NCI-H2029 treated with DMSO at 0.1 percent for 48 hours (cell line): ENCODE results near the gene TAC4.
"Not testable (repeated sequence)": the region's sequence is repeated elsewhere in the genome, so short reads cannot be mapped to it uniquely, and the experiment has no call there.

Source experiments
- DNase-seq: peaks from one replicate; lab custom pipeline; 2025; lab: John Stamatoyannopoulos, UW

Gene TAC4

DNA sequence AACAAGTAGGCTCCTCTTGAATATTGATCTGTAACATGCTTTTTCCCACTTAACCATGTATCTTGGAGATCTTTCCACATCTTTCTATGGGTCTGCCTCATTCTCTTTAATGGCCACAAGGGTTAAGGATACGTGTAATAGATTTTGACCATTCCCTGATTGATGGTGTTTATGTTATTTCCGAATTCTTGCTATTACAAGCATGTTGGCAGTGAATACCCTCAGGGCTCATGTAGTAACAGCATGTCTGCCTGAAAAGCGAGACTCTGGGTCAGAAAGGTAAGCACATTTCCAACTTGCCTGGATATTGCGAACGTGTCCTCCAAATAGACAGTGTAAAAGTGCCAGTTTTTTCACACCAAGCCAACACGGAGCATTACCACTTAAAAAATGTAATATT, 5.0 kb downstream of the TAC4 start:
- DNase-seq = no peak

DNA sequence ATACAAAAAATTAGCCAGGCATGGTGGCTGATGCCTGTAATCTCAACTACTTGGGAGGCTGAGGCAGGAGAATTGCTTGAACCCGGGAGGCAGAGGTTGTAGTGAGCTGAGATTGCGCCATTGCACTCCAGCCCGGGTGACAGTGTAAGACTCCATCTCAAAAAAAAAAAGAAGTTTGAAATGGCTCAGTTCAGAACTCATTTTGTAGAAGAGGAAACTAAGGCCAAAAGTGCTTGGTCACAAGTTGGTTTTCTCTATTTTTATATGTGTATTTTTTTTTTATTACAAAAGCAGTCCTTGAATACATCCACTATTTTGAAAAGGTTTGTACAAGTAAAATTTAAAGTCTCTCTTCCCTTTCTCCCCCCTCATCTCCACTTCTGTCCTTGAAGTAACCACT, 5.5 kb downstream of the TAC4 start:
- DNase-seq = no peak

DNA sequence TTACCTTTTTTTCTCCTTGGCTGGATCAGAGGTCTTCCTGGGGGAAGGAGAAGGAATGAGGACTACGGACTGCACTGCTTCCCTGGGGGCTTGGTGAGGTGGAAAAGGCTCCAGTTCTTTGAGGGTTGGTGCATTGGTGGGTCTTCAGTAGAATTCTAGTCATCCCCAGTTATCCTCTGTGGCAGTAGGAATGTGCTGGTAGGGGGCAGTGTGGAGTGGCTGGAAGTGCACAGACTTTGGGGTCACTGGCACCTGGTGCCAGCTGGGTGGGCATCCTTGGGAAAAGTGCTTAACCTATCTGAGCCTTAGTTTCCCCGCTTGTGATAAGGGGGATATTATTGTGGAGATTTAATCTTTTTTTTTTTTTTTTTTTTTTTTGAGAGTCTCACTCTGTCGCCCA, 6.3 kb downstream of the TAC4 start:
- DNase-seq = no peak

DNA sequence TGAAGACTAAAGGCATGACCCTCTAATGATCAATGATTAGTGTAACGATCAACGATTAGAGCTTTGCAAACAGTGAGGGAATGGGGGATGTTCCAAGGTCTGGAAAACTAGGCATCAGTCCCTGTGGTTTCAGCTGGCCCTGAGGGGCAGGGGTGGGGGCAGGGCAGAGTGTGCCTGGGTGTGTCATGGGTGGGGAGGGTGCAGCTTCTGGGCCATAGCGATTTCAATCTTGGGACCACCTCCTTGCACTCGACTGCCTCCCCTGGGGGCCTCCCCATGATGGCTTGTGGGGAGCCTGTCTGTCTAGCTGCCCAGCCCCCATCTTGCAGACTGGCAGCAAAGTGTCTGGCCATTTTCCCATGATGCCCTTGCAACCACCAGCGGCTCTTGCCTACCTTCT, 8.4 kb downstream of the TAC4 start:
- no peak for DNase-seq

DNA sequence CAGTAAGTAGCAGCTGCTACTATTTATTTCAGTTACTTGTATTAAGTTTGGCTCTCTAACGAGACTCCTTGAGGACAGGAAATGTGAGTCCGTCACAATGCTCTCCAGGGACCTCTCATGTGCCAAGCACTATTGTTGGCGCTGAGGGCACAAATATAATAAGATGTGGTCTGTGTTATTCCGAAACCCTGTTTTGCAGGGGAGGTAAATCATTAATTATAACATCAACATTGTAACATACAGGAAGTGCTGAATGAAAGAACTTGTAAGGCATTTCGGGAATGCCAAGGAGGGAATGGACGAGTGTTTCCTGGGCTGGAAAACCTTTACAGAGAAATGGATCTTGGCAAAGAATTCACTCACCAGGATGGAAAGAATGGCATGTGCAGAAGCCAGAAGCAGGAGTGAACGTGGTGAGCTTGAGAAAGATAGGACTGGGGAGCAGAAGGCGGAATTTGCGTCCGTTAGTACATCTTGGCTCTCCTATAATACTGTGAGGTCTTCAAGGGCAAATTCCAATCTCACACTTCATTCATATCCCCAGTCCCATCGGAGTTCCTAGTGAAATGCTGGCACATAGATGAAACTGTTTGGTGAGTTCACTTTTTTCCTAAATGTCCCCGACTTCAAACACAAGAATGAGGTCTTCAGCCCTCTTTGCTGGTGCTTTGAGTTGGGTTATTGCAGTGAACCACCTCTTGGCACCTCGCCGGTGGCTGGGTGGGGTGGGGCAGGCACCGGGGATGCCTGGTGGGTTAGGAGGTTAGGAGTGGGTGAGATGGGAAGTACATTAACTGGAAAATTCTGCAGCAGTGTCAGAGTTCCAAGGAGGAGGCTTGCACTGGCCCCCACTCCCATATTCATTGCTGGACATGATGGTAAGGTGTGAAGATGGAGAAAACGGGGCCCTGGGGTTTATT, 11.5 kb downstream of the TAC4 start:
- no peak for DNase-seq

DNA sequence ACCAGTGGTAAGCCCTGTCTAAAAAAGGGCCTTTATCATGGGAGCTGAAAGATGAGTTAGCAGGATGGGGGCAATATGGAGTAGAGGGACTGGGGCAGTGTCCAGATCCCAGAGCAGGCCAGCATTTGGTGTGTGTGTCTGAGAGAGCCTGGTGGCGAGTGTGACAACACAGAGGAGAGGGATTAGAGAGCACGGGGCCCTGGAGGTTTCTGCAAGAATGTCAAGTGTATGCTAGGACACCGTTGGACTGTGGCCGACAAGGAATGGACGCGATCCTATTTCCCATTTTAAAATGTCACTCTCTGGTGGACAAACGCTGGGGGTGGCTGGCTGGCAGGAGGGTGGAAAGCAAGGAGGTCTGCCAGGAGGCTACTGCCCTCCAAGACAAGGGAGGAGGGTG, 12.4 kb downstream of the TAC4 start:
- DNase-seq = no peak

DNA sequence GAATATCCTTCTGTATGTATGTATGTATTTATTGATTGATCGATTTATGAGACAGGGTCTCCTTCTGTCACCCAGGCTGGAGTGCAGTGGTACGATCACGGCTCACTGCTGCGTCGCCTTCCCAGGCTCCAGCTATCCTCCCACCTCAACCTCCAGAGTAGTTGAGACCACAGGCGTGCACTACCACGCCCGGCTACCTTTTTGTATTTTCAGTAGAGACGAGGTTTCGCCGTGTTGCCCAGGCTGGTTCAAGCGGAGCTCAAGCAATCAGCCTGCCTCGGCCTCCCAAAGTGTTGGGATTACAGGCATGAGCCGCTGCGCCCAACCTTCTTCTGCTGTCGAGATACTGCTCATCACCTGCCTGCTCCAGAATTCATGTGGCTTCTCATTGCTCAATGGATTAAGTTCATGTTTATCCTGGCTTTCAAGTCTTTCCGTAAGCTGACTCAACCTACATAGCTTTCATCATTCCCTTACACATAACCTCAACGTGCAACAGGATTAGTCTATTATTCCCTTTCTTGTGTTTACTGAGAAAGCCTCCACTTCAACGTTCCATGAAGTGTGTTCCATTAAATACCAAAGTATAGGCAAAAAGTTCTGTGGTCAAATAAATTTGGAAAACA, 13.6 kb downstream of the TAC4 start:
- DNase-seq = no peak

DNA sequence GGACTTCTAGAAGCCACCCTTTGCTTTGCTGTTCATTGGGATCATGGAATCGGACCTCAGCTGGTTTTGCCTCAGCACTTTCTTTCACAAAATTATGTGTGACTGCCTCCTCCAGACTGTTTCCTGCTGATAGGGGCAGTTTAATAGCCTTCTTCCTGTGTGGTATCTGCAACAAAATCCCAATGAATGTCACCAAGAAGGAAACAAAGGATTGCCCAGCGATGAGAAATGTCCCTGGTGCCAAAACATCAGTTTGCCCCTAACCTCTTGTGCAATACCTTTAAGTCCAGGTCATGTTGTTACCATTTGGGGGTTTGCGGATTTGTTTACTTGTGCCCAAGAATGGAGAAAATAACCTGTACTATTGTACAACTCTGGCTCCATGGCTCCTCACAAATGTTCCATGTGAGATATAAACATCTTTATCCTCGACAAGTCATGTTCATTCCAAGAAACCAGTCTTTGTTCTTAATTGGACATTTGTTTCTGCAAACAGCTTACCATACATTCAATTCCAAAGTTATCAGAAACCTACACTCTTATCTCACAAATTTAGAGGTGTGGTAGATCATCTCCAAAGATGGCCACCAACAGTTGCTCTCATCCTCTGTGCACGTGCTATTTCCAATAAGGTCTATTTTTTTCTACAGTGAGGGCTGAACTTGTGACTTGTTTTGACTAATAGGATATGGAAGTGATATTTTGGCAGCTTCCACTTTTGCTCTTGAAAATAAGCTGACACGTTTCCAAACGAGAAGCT, 14.8 kb downstream of the TAC4 start:
- no peak for DNase-seq

DNA sequence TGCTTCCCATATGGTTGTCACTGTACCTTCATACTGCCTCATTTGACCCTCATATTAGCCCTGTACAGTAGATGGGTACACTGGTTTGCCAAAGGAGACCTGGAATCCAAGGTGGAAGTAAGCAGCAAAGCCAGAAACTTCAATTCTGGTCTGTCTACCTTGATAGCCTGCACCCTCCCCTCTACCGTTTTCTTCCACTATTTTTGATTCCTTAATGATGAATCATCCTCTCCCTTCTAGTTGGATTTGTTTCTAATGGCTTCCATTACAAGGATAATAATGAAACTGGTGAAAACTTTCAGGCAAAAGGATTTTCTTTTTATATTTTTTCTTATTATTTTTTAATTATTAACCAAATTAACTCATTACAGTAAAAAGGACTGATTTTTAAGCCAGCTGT, 17.3 kb downstream of the TAC4 start:
- DNase-seq = no peak

DNA sequence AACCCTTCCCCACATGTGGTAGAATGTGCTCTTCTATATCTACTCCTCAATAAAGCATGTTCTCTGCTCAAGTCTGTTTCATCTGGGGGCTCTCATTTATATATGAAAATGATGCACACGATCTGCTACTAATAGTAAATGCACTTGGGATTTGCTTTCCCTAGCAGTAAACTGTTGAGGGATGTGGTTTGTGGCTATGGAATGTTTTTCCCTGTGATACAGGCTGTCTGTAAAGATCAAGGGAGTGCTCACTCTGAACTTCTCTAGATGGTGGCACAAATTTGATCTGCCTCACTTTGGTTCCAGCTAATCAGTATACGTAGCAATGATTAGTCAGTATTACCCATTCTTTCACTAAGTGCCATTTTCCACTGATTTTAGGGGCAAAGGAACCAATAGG, 18.8 kb downstream of the TAC4 start:
- DNase-seq = no peak

DNA sequence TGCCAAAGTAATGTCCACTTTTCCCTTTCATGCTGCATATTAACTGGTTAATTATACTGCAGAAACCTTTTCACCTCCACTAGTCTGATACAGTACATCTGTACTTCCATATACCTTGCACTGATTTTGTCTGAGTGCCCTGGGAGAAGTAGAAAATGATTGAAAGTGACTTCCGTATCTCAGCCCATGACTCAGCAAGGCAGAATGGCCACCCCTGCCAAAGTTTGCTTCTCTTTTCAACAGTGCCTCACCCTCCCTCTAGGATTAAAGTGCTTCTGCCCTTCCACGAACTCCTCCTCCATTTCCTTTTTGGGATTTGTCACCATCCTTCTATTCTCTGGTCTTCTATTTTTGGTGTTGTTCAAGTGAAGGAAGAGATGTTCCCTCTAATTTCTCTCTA, 19.5 kb downstream of the TAC4 start:
- not testable (repeated sequence) for DNase-seq

DNA sequence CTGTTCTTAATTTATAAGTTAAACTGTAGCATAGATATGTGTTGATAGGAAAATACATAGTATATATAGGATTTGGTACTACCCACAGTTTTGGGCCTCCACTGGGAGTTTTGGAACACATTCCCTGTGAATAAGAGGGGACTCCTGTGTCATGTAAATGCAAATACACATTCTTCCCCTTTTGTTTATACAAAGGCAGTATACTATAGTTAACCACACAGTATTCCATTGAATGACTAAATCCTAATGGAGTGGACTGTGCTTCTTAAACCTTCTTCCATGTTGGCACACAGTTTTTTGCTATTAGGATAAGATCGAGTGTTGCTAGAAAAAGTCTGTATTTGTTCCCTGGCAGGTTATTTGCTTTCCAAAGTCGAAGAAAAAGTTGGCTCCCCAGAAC, 22.2 kb downstream of the TAC4 start:
- no peak for DNase-seq

DNA sequence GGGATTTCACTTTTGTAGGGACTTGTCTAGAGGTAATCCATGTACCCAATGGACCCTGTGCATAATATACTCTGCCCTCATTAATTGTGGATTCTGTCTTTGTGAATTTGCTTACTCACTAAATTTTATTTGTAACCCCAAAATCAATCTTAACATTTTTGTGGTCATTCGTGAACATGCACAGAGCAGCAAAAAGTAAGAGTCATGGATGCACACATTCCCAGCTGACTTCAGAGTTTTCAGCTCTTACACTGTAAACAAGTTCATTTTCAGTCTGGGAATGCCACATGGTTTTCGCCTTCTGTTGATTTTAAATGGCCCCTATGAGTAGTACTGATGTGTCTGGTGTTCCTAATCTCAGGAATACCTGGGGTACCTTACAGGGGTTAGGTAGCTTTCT, 24.3 kb downstream of the TAC4 start:
- DNase-seq = no peak

DNA sequence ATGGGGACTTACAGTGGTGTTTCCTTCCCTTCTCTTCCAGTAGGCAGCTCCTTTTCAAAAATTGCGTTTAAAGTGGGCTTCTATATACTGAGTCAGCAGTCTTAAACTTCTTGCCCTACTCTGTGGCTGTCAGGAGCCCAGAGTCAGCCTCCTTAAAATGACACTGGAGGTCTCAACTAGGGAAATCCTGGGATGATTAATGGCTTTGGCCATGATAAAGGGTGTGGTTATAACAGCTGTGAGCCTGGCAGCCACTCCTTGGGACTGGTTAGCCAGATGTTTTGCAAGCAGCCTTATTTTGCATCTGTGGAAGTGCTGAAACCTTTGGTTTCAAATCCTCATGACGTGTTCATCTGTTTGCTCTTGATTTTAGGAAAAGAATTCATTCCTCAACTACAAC, 25.0 kb downstream of the TAC4 start:
- DNase-seq = no peak

DNA sequence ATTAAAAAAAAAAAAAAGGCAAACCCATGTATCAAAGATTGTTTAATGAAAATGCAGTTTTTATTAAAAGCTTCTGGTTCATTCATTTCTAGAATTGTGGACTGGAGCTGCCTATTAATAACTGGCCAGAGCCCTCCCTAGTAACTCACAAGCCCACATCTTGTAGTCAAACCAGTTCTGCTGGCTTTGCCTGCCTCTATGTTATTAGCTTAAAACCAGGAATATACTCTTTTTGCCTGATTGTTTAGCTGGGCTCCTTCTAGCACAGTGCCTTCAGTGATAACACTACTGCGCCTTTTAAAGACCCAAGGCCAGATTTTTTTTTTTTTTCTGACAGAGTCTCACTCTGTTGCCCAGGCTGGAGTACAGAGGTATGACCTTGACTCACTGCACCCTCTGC, 26.0 kb downstream of the TAC4 start:
- no peak for DNase-seq

DNA sequence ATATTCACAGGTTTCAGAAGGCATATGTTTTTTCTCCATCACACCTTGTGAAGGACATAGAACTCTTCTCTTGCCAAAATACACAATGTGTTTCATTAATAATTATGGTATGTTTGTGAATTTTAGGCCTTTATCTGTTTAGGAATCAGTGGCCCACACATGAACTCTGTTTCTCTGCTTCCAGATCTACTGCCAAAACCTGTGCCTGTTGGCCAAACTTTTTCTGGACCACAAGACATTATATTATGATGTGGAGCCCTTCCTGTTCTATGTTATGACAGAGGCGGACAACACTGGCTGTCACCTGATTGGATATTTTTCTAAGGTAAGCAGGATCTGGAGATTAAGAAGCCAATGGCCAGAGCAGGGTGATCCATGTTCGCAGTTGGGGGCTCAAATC, 26.4 kb downstream of the TAC4 start:
- DNase-seq = no peak

DNA sequence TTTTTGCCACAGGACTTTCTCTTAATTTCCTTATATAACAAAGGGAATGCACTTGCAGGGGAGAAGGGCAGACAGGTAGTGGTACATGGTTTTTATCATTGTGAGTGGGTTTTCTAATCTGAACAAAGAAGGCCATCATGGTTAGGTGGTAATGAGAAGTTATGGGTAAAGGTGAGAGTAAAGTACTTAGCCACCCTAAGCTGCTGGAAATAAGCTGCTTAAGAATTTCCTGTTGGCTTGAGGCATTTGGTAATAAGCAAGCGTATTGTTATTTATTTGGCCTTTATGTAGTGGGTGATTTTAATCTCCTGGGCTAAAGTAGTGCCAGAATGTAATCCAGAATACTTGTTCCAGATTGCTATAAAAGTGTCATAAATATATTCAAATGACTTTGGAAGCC, 27.1 kb downstream of the TAC4 start:
- no peak for DNase-seq

DNA sequence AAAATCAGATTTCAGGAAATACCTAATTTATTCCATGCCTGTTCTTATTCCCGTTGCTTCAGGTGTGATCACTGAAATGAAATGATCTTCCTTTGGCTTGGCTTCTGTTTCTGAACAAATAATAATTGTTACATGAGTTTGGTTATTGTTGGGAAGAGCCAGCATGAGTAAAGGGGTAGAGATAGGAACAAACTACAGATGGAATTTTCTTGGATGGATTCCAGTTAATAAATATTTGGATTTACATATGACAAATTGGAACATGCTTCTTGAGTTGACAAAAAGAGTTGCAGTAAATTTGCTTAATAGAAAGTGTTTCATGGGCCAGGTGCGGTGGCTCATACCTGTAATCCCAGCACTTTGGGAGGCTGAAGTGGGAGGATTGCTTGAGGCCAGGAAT, 28.2 kb downstream of the TAC4 start:
- no peak for DNase-seq

DNA sequence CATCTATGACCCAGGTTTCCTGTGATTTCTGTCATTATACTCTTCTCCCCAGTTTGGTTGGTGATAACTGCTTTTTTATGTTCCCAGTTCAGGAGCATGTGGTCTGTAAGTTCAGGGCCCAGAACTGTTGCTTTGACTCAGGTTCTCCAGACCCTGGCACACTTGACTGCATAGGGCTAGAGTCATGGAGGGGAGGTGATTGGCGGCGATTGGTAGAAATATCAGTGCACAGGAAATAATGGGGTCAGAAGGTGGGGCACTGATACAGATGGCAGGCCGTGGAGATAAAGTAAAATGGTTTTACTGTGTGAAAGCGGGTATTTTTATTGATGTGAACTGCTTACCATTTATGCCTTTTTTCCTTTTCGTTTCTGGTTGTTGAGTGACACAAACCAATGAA, 28.7 kb downstream of the TAC4 start:
- DNase-seq = no peak

DNA sequence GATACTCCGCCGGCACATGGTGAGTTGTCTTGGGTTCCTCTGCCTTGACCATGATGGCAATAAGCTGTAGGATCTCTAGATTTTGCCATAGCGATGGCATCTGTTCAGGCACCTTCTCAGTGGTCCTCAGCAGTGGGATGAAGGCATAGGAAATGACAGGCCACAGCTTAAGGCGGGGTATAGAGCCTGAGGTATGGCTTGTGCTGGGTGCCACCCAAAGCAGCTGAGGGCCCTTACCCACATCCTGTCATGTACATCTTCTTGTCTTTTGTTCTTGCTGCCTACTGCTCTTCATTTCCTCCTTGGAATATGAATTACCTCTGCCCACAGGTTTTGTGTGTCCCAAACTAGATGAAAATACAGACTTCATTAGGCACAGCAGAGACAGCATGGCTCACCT, 29.9 kb downstream of the TAC4 start:
- DNase-seq = no peak

DNA sequence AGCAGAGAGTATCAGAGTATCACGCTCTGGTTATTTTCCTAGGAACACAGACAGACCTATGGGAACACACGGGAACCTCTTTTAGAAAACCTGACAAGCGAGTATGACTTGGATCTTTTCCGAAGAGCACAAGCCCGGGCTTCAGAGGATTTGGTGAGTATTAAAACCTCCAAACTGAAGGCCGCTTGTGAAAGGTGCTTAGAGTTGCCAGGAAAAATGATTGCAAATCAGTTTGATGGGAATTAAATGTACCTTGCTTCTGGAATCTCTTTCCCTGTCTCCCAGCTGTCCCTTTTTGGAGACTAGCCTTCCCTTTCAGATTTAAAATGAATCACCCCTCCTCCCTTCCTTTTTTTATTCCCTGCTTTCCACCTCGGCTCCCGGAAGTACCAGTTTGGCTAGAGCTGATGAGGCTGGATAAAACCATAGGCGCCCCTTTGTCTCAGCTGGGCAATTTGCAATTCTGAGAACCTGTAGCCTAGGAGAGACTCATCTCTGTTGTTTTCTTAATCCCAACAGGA, 32.0 kb downstream of the TAC4 start:
- no peak for DNase-seq

DNA sequence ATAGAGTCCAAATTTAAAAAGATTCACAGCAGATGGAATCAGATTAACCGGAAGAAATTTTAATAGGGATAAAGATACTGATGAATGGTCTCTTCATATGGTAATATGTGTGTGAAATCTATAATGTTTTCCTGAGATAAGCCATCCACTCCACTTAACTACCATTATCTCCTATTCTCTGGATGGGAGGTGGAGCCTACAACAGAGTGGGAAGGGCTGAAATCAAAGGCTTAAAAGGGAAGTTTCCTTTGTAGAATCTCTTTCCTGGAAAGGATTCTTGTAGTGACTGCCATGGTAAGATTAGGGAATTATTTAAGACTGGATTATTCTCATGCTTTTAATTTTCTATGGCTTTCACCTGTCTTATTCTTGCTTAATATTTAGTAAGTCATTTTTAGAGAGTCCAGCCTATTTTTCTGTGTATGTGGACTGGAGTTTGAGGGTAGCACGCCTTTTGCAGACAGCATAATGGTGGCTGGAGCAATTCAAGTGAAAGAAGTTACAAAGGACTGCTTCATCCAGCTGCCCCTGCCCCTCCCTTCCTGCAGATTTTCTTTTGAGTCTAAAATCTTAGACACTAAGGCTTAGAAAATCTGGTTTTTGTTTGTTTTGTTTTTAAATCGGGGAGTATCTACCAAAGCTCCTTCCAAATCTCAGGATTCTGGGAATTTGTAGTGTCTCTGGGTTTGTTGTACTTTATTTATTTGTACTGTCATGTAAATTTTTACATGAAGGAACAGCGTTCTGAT, 32.9 kb downstream of the TAC4 start:
- DNase-seq = no peak
